Measurements from ENCODE around the gene MAGI3. TPM values are rescaled to one million over a fixed set of nuclear protein-coding genes. Genes with fewer than 3 reads are reported as not detected.
"Not testable (repeated sequence)": the region's sequence is repeated elsewhere in the genome, so short reads cannot be mapped to it uniquely, and the experiment has no call there.

Gene MAGI3
- total RNA-seq, 1 donor from 2014 or later, result 18.6 TPM

GRCh38 chr1:113399062-113399583 lies 8.8 kb downstream of the MAGI3 start:
- no peak for DNase-seq (ENCODE audit: low spot score)

- no peak for DNase-seq (ENCODE audit: low spot score)
Observed at GRCh38 chr1:113401067-113401466, 10.8 kb downstream of the MAGI3 start.

DNA sequence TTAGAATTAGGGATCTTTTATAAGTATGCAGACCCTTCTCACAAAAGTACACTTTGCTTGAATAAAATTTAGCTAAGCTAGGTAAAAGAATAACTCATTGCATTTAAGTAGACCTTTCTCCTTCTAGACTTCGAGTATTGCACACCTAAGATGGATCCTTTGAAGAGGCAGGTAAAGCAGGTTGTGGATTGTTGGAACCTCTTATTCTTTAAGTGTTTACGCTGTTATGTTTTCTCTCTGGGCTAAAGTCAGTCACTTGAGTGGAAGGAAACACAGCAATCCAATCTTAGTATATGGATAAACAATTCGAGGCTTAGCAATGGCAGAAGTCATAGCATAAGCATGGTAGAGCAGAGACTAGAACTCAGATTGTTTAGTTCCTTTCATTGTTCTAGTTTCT lies 11.4 kb downstream of the MAGI3 start:
- DNase-seq (ENCODE audit: low spot score), result no peak

GRCh38 chr1:113403065-113403464 lies 12.8 kb downstream of the MAGI3 start:
- DNase-seq (ENCODE audit: low spot score), result no peak

GRCh38 chr1:113405573-113405972 lies 15.3 kb downstream of the MAGI3 start:
- no peak for DNase-seq (ENCODE audit: low spot score)

- not testable (repeated sequence) for DNase-seq (ENCODE audit: low spot score)
Observed at GRCh38 chr1:113406149-113406548, 15.8 kb downstream of the MAGI3 start.

GRCh38 chr1:113409363-113409762 lies 19.0 kb downstream of the MAGI3 start:
- no peak for DNase-seq (ENCODE audit: low spot score)

DNA sequence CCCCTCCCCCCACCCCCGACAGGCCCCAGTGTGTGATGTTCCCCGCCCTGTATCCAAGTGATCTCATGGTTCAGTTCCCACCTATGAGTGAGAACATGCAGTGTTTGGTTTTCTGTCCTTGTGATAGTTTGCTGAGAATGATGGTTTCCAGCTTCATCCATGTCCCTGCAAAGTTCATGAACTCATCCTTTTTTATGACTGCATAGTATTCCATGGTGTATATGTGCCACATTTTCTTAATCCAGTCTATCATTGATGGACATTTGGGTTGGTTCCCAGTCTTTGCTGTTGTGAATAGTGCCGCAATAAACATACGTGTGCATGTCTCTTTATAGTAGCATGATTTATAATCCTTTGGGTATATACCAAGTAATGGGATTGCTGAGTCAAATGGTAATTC lies 21.7 kb downstream of the MAGI3 start:
- not testable (repeated sequence) for DNase-seq (ENCODE audit: low spot score)

DNA sequence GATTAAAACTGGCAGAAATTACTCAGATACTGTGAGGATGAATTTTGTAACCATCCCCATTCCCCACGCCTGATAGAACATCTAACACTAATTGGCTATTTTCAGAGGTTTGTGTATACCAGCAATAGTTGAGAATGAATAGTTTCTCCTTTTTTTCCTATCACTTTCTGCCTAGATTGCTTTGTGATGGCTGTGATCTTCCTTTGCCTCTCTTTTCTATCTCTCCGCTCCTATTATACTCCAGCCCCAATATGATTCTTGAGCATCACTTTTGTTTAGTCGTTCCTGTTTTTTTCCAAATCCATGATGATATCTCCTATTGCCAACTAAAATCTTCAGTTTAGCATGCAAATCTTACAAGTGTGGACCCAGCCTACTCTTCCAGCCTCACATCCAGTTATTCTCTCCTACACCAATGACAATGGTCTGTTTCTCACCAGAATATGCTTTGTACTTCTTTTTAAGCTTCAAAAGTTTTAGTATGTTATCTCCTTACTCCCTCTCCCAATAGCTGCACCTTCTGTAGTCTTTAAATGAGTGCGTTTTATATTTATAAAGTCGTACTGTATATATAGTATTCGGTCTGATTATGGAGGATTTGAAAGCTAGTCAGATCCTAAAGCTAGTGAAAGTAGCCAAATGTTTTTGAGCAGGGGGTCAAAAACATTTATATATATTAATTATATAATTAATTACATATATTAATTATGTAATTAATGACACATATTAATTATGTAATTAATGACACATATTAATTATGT lies 25.2 kb downstream of the MAGI3 start:
- DNase-seq (ENCODE audit: low spot score), result no peak

DNA sequence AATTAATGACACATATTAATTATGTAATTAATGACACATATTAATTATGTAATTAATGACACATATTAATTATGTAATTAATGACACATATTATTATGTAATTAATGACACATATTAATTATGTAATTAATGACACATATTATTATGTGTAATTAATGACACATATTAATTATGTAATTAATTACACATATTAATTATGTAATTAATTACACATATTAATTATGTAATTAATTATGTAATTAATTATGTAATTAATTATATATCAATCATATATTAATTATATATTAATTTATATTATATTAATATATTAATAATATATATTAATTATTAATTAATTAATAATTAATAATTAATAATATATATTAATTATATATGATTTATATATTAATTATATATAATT lies 25.8 kb downstream of the MAGI3 start:
- DNase-seq (ENCODE audit: low spot score), result not testable (repeated sequence)

DNA sequence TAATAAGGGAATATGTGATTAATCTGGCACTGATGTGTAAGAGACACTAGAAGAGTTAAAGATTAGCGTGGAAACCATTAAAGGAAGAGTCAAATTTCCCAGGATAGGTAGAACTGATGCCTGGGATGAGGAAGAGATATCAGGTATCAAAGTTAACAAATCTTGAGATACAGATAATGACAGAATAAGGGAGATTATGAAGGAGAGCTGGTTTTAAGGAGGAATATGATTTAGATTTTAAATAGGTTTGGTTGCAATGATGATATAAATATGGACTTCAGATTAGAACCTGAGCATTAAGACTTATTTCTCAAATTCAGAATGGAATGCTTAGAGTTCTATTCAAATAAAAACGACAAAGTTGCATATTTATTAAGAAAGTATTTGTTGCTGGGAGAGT lies 26.2 kb downstream of the MAGI3 start:
- DNase-seq (ENCODE audit: low spot score), result no peak

- DNase-seq (ENCODE audit: low spot score), result no peak
Observed at GRCh38 chr1:113422315-113423068, 32.2 kb downstream of the MAGI3 start.

GRCh38 chr1:113423826-113424225 lies 33.5 kb downstream of the MAGI3 start:
- DNase-seq (ENCODE audit: low spot score), result no peak

DNA sequence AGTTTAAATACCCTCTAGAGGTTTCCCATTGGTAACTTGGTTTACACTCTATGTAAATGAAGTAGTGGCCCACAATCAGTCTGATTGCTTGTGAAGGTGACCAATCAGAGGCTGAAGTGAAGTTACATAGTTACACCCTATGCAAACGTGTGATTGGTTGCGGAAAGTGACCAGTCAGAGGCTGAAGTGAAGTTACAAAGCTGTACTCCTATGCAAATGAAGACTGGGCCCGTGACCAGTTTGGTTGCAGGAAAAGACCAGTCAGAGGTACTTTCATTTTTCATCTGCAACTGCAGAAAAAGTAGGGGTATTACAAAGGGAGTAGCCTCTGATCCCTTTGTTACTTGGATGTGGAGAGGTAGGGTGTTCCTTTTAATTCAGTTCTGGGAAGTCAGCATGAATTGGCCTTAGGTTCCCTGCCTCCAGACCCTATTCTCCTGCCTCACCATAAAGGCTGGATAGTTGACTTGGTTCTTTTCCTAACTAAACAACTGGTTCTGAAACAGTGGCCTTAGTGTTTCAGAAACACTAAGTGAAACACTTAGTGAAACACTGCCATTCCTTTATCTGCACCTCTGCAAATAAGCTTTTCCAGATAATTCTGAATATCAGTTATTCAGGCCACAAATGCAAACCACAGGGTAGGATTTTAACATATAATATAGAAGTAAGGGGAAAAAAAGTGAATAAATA lies 39.3 kb downstream of the MAGI3 start:
- no peak for DNase-seq (ENCODE audit: low spot score)

DNA sequence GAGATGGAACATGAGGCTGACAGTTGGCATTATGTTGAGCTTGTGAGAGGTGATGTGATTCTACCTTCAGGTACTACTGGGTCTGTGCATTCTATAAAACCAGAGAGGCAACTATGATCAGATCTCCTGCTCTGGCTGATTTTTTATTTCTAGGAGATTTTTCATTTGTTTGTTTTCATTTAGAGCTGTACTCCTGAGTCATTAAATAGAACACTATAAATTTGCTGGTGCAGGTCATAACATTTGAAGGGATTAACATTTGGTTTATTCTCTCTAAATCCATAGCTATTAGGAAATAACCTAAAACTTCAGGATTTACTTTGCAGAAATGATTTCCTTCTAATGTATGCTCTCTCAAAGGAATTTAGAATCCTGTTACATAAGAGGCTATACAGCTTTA lies 42.9 kb downstream of the MAGI3 start:
- DNase-seq (ENCODE audit: low spot score), result no peak

DNA sequence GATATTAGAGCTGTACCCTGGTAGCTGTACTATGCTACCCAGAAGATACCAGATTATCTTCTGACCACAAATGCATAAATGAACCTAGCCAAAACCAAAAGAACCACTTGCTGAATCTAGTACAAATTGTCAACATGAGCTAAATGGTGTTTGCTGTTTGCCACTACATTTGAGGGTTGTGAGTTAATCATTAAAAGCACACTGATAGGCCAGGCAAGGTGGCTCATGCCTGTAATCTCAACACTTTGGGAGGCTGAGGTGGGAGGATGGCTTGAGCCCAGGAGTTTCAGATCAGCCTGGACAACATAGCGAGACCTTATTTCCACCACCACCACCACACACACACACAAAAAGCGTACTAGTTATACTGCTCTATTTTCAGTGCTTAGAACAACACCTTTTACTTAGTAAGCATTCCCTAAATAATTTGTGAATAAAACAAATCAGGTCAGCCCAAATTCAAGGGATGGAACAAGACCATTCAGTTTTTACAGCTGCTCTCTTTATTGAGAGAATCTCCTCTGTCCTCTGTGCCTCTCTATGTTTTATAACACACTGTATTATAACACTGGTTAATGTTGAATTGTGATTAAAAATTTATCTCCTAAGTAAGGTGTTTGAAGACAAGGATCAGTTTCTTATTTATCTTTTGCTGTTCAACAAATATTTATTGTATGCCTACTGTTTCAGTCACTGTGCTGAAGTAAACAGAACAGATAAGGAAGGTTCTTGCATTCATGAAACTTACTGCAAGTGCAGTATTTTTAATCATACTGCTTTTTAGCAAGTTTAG lies 44.0 kb downstream of the MAGI3 start:
- DNase-seq (ENCODE audit: low spot score), result no peak

DNA sequence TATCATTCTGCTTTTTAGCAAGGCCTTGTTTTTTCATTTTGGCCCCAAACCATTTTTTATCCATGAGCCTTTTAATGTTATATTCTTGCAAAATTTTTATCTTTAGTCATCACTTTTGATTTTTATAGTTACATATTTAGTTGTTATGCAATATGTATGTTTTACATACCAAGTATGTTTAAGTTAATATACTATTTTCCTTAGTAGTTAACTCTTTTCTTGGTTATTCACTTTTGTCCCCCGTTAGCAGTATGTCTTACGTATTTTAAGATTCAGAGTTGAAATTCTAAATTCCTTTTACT lies 44.5 kb downstream of the MAGI3 start:
- DNase-seq (ENCODE audit: low spot score), result no peak

DNA sequence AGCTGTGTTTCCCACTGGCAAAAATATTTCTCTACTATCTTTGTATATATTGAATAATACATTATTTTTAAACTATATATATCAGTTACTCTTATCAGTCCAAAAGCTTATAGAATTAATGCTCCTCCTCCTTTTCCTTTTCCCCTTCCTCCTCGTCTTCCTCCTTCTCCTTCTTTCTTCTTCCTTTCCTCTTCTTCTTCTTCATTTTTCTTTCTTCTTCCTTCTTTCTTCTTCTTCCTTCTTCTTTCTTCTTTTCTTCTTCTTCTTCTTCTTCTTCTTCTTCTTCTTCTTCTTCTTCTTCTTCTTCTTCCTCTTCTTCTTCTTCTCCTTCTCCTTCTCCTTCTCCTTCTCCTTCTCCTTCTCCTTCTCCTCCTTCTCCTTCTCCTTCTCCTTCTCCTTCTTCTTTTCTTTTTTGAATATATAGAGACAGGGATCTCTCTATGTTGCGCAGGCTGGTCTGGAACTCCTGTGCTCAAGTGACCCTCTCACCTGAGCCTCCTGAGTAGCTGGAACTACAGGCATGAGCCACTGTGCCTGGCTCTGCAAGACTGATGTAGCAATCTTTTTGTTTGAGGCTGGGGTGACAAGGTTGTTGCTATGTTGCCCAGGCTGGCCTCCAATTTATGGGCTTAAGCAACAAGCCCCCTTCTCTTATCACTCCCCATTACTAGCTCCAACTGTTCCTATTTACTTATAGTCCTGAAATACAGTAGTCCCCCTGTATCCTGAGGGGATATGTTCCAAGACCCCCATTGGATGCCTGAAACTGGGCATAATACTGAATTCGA lies 47.4 kb downstream of the MAGI3 start:
- DNase-seq (ENCODE audit: low spot score), result no peak

GRCh38 chr1:113438505-113439276 lies 48.4 kb downstream of the MAGI3 start:
- no peak for DNase-seq (ENCODE audit: low spot score)

- no peak for DNase-seq (ENCODE audit: low spot score)
Observed at GRCh38 chr1:113439277-113439670, 49.0 kb downstream of the MAGI3 start.
